ENCODE measurements around the gene MBD5. TPM values are rescaled to one million over a fixed set of nuclear protein-coding genes. Genes with fewer than 3 reads are reported as not detected.

The MBD5 gene
- total RNA-seq, 1 donor from 2014 or later = 19.3 TPM

GRCh38 chr2:148023861-148024260 lies 3.0 kb downstream of the MBD5 start:
- no peak for ATAC-seq

GRCh38 chr2:148026573-148026972 lies 5.7 kb downstream of the MBD5 start:
- ATAC-seq = no peak

GRCh38 chr2:148027822-148028221 lies 6.9 kb downstream of the MBD5 start:
- no peak for ATAC-seq

- no peak for ATAC-seq
Measured at GRCh38 chr2:148028781-148029180, 7.9 kb downstream of the MBD5 start.

GRCh38 chr2:148031152-148031551 lies 10.3 kb downstream of the MBD5 start:
- ATAC-seq = no peak

GRCh38 chr2:148032215-148032614 lies 11.3 kb downstream of the MBD5 start:
- no peak for ATAC-seq

GRCh38 chr2:148039783-148040182 lies 18.9 kb downstream of the MBD5 start:
- no peak for ATAC-seq

- ATAC-seq = no peak
Measured at GRCh38 chr2:148042219-148042618, 21.3 kb downstream of the MBD5 start.

GRCh38 chr2:148044322-148044721 lies 23.4 kb downstream of the MBD5 start:
- ATAC-seq = no peak

GRCh38 chr2:148046802-148047201 lies 25.9 kb downstream of the MBD5 start:
- no peak for ATAC-seq

GRCh38 chr2:148048475-148049221 lies 27.8 kb downstream of the MBD5 start:
- no peak for ATAC-seq

- no peak for ATAC-seq
Measured at GRCh38 chr2:148049284-148049683, 28.4 kb downstream of the MBD5 start.

- no peak for ATAC-seq
Measured at GRCh38 chr2:148052687-148053086, 31.8 kb downstream of the MBD5 start.

GRCh38 chr2:148058641-148059040 lies 37.8 kb downstream of the MBD5 start:
- ATAC-seq = no peak

GRCh38 chr2:148063633-148064032 lies 42.7 kb downstream of the MBD5 start:
- no peak for ATAC-seq

GRCh38 chr2:148065936-148066335 lies 45.0 kb downstream of the MBD5 start:
- ATAC-seq = peak; percentile 69

GRCh38 chr2:148067801-148068200 lies 46.9 kb downstream of the MBD5 start:
- no peak for ATAC-seq

GRCh38 chr2:148071351-148071750 lies 50.5 kb downstream of the MBD5 start:
- ATAC-seq = no peak

GRCh38 chr2:148096012-148096411 lies 75.1 kb downstream of the MBD5 start:
- ATAC-seq = no peak

GRCh38 chr2:148102641-148103040 lies 81.8 kb downstream of the MBD5 start:
- ATAC-seq = no peak

GRCh38 chr2:148103946-148104345 lies 83.1 kb downstream of the MBD5 start:
- no peak for ATAC-seq

GRCh38 chr2:148106331-148106730 lies 85.4 kb downstream of the MBD5 start:
- no peak for ATAC-seq

GRCh38 chr2:148108385-148108784 lies 87.5 kb downstream of the MBD5 start:
- no peak for ATAC-seq

- no peak for ATAC-seq
Measured at GRCh38 chr2:148110184-148110583, 89.3 kb downstream of the MBD5 start.

GRCh38 chr2:148122788-148123187 lies 101.9 kb downstream of the MBD5 start:
- ATAC-seq = no peak

All from esophagus mucosa (tissue), 1 donor.